ENCODE measurements around the gene ENOSF1. TPM values are rescaled to one million over a fixed set of nuclear protein-coding genes. Genes with fewer than 3 reads are reported as not detected.
A peak's percentile ranks its signal among the peaks of the same experiment; 100 is the strongest.

The ENOSF1 gene
- total and polyA plus RNA-seq, 12 donors, result 50.8 to 196 (median 93.7) TPM

- peak in 6 of 7 donors; percentile 44 to 70 (median 58) for DNase-seq
- Histone ChIP-seq H3K36me3 (replicated peaks in 1 of 2) (peaks cover 0 to 18% of the 10 kb centered on the region in 2 donors), H3K4me1 (replicated peaks in 1 of 2) (peaks cover 9 to 10% of the 10 kb centered on the region in 2 donors), H3K9me3 (replicated peaks in 1 of 3) (no peaks in the 10 kb centered on the region), H3K4me3 (no peak overlapping the region), H3K27ac (no peak overlapping the region), H3K27me3 (no peaks in the 10 kb centered on the region)
- 42 to 60% (median 48%) methylated on average over 6 of the region's 6 CpGs for WGBS, 4 donors
- intact Hi-C loops (cut with DNase I), result no loop called here
- TF ChIP-seq CTCF (IDR thresholded peaks at IDR 0.05) (no peak), POLR2A (IDR thresholded peaks at IDR 0.05) (no peak)
Measured at GRCh38 chr18:692824-693223, 19.6 kb downstream of the ENOSF1 start.

GRCh38 chr18:688323-688722 is 24.1 kb downstream of the ENOSF1 start:
- DNase-seq, result peak in 2 of 7 donors; percentile 10 to 53
- H3K27me3 ChIP-seq, result no peaks in the 10 kb centered on the region
- TF ChIP-seq POLR2A (IDR thresholded peaks at IDR 0.05) (no peak), CTCF (IDR thresholded peaks at IDR 0.05) (no peak)
- H3K4me1 ChIP-seq (replicated peaks in 1 of 2), result peaks cover 7% of the 10 kb centered on the region in 2 donors
- no peaks in the 10 kb centered on the region for H3K9me3 ChIP-seq (replicated peaks in 1 of 3)
- no peak overlapping the region for H3K27ac ChIP-seq
- 84 to 93% (median 85%) methylated on average over 5 of the region's 5 CpGs for WGBS, 4 donors
- intact Hi-C loops (cut with DNase I), result no loop called here
- H3K4me3 ChIP-seq, result no peak overlapping the region
- H3K36me3 ChIP-seq (replicated peaks in 1 of 2), result peaks cover 0 to 14% of the 10 kb centered on the region in 2 donors

- peak in 2 of 7 donors; percentile 8 to 42 for DNase-seq
- Histone ChIP-seq H3K27ac (no peak overlapping the region), H3K4me3 (no peak overlapping the region), H3K9me3 (replicated peaks in 1 of 3) (no peaks in the 10 kb centered on the region), H3K27me3 (no peaks in the 10 kb centered on the region), H3K4me1 (replicated peaks in 1 of 2) (no peaks in the 10 kb centered on the region), H3K36me3 (replicated peaks in 1 of 2) (peaks cover 0 to 17% of the 10 kb centered on the region in 2 donors)
- TF ChIP-seq CTCF (IDR thresholded peaks at IDR 0.05) (no peak), POLR2A (IDR thresholded peaks at IDR 0.05) (no peak)
- intact Hi-C loops (cut with DNase I), result no loop called here
- 87 to 89% (median 88%) methylated on average over 9 to 11 of the region's 11 CpGs for WGBS, 4 donors
Measured at GRCh38 chr18:686339-687111, 25.9 kb downstream of the ENOSF1 start.

GRCh38 chr18:685438-685837 is 27.0 kb downstream of the ENOSF1 start:
- no peak overlapping the region for H3K27ac ChIP-seq
- no peaks in the 10 kb centered on the region for H3K4me1 ChIP-seq (replicated peaks in 1 of 2)
- no peaks in the 10 kb centered on the region for H3K9me3 ChIP-seq (replicated peaks in 1 of 3)
- intact Hi-C loops (cut with DNase I), result no loop called here
- H3K27me3 ChIP-seq, result no peaks in the 10 kb centered on the region
- TF ChIP-seq POLR2A (IDR thresholded peaks at IDR 0.05) (no peak), CTCF (IDR thresholded peaks at IDR 0.05) (no peak)
- DNase-seq, result no peak
- 91 to 95% (median 93%) methylated on average over 3 of the region's 3 CpGs for WGBS, 4 donors
- H3K36me3 ChIP-seq (replicated peaks in 1 of 2), result peaks cover 0 to 23% of the 10 kb centered on the region in 2 donors
- no peak overlapping the region for H3K4me3 ChIP-seq
